ENCODE data around the gene NRG3.

NRG3 gene

GRCh38 chr10:82089327-82089726, 214.3 kb downstream of the NRG3 start:
- DNase-seq (ENCODE audit: low read depth in 3 of 3), result no peak

- no peak for DNase-seq (ENCODE audit: low read depth in 3 of 3)
Measured at GRCh38 chr10:82091413-82091812, 216.4 kb downstream of the NRG3 start.

DNA sequence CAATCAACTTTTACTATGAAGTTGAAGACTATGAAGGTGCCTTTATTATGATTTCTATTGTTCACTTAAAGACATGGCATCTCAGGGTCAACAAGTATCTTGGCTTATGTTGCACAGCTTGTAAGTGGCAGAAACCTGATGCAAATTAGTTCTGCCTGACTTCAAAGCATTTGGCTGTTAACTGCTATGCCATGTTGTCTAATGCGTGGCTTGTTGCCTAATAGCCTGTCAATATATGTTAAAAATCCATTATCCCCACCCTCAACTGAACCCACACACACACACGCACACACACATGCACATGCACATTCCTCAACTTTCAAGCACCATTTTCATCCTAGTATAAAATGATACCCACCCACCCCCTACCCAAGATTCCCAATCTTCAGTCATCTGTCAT, 217.1 kb downstream of the NRG3 start:
- DNase-seq (ENCODE audit: low read depth in 3 of 3), result no peak

- DNase-seq (ENCODE audit: low read depth in 3 of 3), result no peak
Measured at GRCh38 chr10:82124713-82125112, 249.7 kb downstream of the NRG3 start.

GRCh38 chr10:82128527-82128926, 253.5 kb downstream of the NRG3 start:
- DNase-seq (ENCODE audit: low read depth in 3 of 3), result no peak

DNA sequence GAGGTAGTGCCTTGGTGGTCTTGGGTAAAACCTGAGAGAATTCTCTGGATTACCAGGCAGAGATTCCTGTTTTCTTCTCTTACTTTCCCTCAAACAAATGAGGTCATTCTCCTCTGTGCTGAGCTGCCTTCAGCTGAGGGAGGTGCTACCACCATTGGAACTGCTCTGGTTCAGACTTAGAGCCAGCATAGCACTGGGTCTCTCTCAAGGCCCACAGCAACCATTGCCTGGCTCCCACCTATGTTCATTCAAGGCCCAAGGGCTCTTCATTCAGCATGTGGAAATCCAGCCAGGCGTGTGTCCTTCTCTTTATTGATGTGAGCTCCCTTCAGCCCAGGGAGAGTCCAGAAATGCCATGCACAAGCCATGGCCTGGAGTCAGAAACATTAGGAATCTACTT, 261.1 kb downstream of the NRG3 start:
- DNase-seq (ENCODE audit: low read depth in 3 of 3), result no peak

- no peak for DNase-seq (ENCODE audit: low read depth in 3 of 3)
Measured at GRCh38 chr10:82144153-82144552, 269.2 kb downstream of the NRG3 start.

DNA sequence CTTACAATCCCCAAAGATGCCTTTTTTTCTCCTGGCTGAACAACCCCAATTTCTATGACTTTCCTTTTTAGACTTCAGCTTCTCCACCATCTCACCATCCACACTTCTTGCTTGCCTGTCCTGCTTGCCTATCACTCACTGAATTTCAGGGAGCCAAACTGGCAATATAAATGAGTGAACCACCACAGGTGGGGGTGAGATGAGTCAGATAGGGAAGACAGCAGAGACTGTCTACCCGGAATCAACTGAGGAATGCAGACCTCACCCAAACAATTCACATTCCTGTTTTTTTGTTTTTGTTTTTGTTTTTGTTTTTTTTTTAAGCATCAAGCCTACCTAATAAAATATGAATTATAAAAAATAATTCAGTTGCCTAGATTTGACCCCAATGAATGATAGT, 273.8 kb downstream of the NRG3 start:
- no peak for DNase-seq (ENCODE audit: low read depth in 3 of 3)

DNA sequence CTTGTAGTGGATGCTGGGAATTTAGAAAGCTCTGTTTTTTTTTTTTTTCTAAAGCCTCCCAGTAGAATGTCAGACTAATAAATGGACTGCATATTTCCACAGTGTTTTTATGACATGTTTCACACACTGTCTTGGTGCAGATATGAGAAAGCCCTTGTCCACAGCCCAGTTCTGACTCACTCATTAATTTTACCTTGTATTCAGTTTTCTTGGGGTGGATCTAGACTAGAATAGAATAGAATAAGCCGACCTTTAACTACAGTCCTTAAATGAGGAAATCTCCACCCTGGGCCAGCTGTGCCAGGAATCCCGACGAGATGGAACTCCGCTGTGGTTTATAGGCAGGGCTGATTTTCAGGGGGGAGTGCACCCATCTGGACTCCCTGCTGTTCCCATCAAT, 274.7 kb downstream of the NRG3 start:
- DNase-seq (ENCODE audit: low read depth in 3 of 3), result no peak

GRCh38 chr10:82150123-82150900, 275.3 kb downstream of the NRG3 start:
- no peak for DNase-seq (ENCODE audit: low read depth in 3 of 3)

DNA sequence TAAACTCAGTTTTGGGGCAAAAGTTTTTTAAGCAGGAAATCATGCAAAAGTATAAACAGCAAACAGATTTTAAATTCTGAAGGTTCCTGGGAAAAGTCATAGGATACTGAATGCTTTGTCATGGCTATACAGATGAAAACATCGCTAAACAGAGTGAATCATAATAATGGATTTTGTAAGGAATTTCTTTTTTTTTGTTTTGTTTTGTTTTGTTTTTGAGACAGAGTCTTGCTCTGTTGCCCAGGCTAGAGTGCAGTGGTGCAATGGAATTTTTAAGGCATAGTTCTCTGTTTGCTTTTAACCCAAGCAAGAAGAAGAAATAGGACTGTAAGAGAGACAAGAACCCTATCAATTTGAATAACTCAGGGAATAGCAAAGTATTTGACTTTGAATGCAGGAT, 285.3 kb downstream of the NRG3 start:
- no peak for DNase-seq (ENCODE audit: low read depth in 3 of 3)

GRCh38 chr10:82161264-82161663, 286.3 kb downstream of the NRG3 start:
- no peak for DNase-seq (ENCODE audit: low read depth in 3 of 3)

DNA sequence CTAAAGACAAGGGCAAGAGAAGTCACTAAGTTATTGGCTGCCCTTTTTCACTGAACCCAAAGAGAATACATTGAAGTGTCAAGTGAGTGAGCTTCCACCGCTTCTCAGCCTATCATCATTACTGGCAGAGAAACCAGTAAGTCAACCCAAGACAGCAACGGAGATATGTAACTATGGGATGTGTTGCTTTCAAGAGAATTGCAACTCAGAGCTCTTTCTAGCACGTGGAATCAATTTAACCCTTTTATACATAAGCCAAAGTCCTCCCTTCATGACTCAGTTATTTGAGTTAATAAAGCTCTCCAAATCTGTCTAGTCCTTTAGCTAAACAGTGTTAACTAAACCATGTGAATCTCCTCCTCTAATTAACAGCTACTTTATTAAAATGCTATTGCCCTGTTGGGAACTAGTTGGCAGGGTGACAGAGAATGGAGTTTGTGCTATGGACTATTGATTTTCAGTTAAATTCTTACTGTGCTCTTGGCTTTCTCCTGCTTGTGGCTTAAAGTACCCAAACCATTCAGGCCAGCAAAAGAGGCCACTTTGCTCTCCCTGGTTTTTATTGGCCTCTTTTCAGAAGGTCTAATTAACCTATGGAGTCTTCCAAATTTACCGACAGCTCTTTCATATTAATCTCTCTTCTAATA, 287.7 kb downstream of the NRG3 start:
- DNase-seq (ENCODE audit: low read depth in 3 of 3), result no peak

GRCh38 chr10:82171899-82172298, 296.9 kb downstream of the NRG3 start:
- no peak for DNase-seq (ENCODE audit: low read depth in 3 of 3)

GRCh38 chr10:82176587-82176986, 301.6 kb downstream of the NRG3 start:
- no peak for DNase-seq (ENCODE audit: low read depth in 3 of 3)

GRCh38 chr10:82190432-82191260, 315.7 kb downstream of the NRG3 start:
- no peak for DNase-seq (ENCODE audit: low read depth in 3 of 3)

GRCh38 chr10:82191653-82192052, 316.7 kb downstream of the NRG3 start:
- DNase-seq (ENCODE audit: low read depth in 3 of 3), result no peak

GRCh38 chr10:82192665-82193064, 317.7 kb downstream of the NRG3 start:
- no peak for DNase-seq (ENCODE audit: low read depth in 3 of 3)

DNA sequence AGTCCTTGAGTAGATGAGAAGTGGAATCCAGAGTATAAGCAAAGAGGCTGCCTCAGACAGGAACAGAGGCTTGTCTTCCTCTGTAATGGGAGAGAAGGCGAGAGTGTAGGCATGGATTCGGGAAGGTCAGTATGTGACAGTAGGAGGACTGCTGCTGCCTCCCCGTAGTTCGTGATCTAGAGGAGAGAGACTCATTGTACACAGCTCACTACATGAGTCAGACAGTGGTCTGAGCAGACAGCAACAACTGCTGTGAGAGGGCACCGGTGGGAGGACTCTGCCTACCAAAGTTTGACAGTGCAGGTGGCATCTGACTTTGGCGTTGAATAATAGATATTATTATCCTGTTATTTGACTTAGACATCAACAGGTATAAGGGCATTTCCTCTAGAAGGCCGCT, 319.4 kb downstream of the NRG3 start:
- DNase-seq (ENCODE audit: low read depth in 3 of 3), result no peak

DNA sequence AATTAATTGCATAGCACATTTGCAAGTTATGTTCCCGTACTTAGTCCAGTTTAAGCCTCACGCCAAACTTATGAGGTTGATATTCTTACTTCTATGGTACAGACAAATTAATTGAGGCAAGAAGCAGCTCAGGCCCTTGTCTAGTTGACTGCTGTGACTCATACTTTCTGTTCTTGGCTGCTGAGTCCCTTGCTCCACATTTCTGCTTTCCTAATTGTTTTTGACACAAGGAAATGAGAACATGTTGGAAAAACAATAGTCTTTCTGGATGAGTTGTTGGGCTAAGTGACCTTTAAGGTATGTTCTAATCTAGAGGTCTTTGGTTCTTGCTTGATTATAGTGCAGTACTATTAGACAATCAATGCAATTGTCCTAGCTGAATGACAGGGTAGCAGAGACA, 331.8 kb downstream of the NRG3 start:
- DNase-seq (ENCODE audit: low read depth in 3 of 3), result no peak

- no peak for DNase-seq (ENCODE audit: low read depth in 3 of 3)
Measured at GRCh38 chr10:82208726-82209125, 333.7 kb downstream of the NRG3 start.

- no peak for DNase-seq (ENCODE audit: low read depth in 3 of 3)
Measured at GRCh38 chr10:82210331-82210730, 335.3 kb downstream of the NRG3 start.

DNA sequence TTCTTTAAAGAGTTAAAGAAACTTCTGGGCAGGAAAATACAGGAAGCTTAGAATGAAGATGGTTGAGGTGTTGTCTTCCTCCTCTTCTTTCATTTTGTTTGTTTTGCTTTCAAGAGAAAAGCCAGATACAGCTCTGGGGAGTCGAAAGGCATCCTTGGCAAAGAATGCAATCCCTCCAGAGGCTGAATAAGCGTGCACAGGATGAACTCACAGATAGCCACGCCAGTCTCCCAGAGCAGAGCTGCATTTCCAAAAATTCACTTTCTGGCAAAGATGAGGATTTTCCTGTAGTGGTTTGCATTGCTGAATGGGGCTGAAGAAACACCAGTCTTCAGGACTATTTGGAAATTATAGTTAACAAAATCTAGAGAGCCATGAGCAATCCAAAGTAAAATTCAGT, 336.4 kb downstream of the NRG3 start:
- DNase-seq (ENCODE audit: low read depth in 3 of 3), result no peak

Data from stimulated activated CD4-positive, alpha-beta T cell treated with anti-CD3 and anti-CD28 coated beads, TNF-alpha, amount 100 ng/mL, for 48 hours (primary cell).